H1 (cell line): ENCODE data around the gene F8. TPM values are rescaled to one million over a fixed set of nuclear protein-coding genes. Genes with fewer than 3 reads are reported as not detected.

Experiments
- BACH1 ChIP-seq: IDR thresholded peaks from 2 replicates; pipeline ENCODE4 v1.6.1; 2012; ENCODE audit warnings: low read length, improper control_type of control experiment
- JUND ChIP-seq: IDR thresholded peaks from 2 replicates; pipeline ENCODE4 v1.6.1; 2011; ENCODE audit warnings: mild to moderate bottlenecking, improper control_type of control experiment, low read length
- POU5F1 ChIP-seq: IDR thresholded peaks from 2 replicates; pipeline ENCODE4 v1.6.1; 2011; ENCODE audit warnings: low read depth, mild to moderate bottlenecking, low read length, moderate library complexity
- TAF7 ChIP-seq: optimal IDR thresholded peaks from 2 replicates; pipeline ENCODE3; 2011; ENCODE audit warnings: low read depth, mild to moderate bottlenecking, inconsistent platforms, low read length, moderate library complexity, borderline replicate concordance
- polyA plus RNA-seq, 7 experiments: library from polyadenylated mRNA; depleted of rRNA in 3 of 7; stranded (reverse) in 5 of 7; unstranded in 2 of 7; fragments of >200 nt in 5 of 7; fragments of 200-250 nt in 2 of 7; gene quantifications; 1 replicate in 5 of 7; 2 replicates in 1 of 7; 4 replicates in 1 of 7; pipeline versions ENCODE4 v1.2.1 to v1.2.3, GENCODE V29; 2011 to 2013; ENCODE audit warnings: missing spikeins in 2 of 7, mixed read lengths in 2 of 7
- total RNA-seq: library from RNA; stranded (reverse); fragmentation: NEBNext Ultra II Directional; extraction: Animal tissue kit (Norgen Biotek cat#: 25700); gene quantifications from 2 replicates; pipeline ENCODE4 v1.2.1, GENCODE V29; 2021
- TF ChIP-seq, protein P1 (sequence below): IDR thresholded peaks from 2 replicates; pipeline ENCODE4 v1.6.1; 2012; ENCODE audit warnings: low read length, inconsistent platforms

Gene F8
- total and polyA plus RNA-seq, 2 of the 8 experiments (the other 6 are each of a cell fraction or from before 2014, with no cell fraction given) = 1.1 to 2.6 TPM

DNA sequence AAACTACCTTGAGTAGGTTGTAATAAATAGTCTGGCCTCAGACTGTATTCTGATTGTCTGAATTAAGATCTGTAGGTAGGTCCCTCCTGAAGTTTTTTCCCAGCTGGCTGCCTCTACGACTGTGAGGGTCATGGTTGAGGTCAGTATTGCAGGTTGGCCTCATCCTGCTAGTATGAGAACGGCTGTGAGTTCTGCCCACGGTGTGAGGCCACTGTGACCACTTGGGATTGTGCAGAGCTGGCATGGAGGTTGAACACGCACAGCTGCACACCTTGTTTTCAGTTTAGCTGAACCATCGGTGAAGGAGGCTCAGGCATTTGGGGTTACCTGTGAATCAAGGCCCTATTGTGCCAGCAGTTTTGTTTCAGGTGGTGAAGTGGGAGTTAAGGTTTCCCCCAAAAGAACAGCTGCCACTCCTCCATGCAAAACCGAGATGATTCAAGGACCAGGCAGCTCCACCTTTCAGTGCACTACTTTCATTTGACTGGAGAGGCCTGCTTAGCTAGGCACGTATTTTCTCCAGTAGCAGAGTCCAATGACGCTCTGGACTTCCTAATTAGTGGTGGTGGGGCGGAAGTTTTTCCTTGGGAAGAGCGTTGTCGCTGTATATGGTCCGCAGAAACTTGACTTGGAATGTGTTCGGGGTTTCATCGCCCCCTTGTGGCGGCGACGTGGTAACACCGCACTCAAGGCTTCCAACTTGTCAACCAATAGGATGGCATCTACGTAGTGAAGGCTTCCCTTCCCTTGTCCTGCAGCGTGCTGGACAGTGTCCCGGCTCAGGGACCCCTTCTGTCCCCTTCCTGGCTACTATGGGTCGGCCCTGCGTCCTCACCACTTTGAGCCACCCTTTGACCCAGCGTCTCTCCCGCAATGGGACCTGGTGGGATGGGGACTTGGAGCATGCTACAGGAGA lies 34.6 kb upstream of the F8 start (continued):
- TF ChIP-seq, protein P1, sequence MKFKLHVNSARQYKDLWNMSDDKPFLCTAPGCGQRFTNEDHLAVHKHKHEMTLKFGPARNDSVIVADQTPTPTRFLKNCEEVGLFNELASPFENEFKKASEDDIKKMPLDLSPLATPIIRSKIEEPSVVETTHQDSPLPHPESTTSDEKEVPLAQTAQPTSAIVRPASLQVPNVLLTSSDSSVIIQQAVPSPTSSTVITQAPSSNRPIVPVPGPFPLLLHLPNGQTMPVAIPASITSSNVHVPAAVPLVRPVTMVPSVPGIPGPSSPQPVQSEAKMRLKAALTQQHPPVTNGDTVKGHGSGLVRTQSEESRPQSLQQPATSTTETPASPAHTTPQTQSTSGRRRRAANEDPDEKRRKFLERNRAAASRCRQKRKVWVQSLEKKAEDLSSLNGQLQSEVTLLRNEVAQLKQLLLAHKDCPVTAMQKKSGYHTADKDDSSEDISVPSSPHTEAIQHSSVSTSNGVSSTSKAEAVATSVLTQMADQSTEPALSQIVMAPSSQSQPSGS = no peak
- TF ChIP-seq TAF7 (no peak), JUND (no peak), POU5F1 (no peak), BACH1 (no peak)
